ENCODE measurements around the gene ZNF787. TPM values are rescaled to one million over a fixed set of nuclear protein-coding genes. Genes with fewer than 3 reads are reported as not detected.

The ZNF787 gene
- total and polyA plus RNA-seq, 10 of the 15 experiments (the other 5 are each of a cell fraction or from before 2014, with no cell fraction given) = 0.23 to 39.9 (median 4.1) TPM

- intact Hi-C loops (cut with micrococcal nuclease; ENCODE audit: unreplicated experiment) = no loop called here
- H3K27ac ChIP-seq (ENCODE audit: control insufficient read depth, insufficient read depth) = peak overlapping the region; percentile 68
- SMC1A ChIA-PET (ENCODE audit: uncharacterized antibody, unreplicated experiment) = interaction anchor here (1.3 kb wide), 1 partner anchor 45 kb away, joined by 3 read pairs; no protein-coding TSS in a partner anchor
- WGBS (ENCODE audit: insufficient coverage, insufficient replicate concordance, low lambda C conversion rate, missing lambda C conversion rate) = 26% methylated on average over 22 of the region's 24 CpGs
- no peaks in the 10 kb centered on the region for H3K9me3 ChIP-seq (replicated peaks; ENCODE audit: control insufficient read depth, insufficient read depth, low read length)
- DNase-seq (ENCODE audit: low read depth, low spot score) (no peak), FAIRE-seq (peak; percentile 70), ATAC-seq (peak; percentile 94)
- H3K4me3 ChIP-seq = peak overlapping the region; percentile 56; the same call in 1 of the 2 replicates
- CTCF ChIA-PET = no interaction called here
- peaks cover 44% of the 10 kb centered on the region for H3K4me1 ChIP-seq (ENCODE audit: control insufficient read depth, insufficient read depth, low read length)
- no TSS peak for BruUV-seq (replicated peaks)
- peak overlapping the region; percentile 50; the same call in 1 of the 2 replicates for H3K9ac ChIP-seq (ENCODE audit: control insufficient read depth, insufficient read depth, low read length)
- no peak overlapping the region for H2AFZ ChIP-seq (ENCODE audit: control insufficient read depth, low read depth, low read length)
- in situ Hi-C loops (cut with MboI) = no loop called here
- H3K36me3 ChIP-seq (ENCODE audit: control insufficient read depth in 2 of 2, insufficient read depth in 2 of 2, low read length in 1 of 2) = peaks cover 0 to 5% of the 10 kb centered on the region in 2 experiments; a peak in 3 of 4 replicates
- H4K20me1 ChIP-seq (ENCODE audit: control insufficient read depth, insufficient read depth) = no peaks in the 10 kb centered on the region; the same call in 1 of the 2 replicates
- peak overlapping the region; percentile 93 for H3K4me2 ChIP-seq (ENCODE audit: control insufficient read depth, insufficient read depth)
- H3K27me3 ChIP-seq (replicated peaks in 1 of 2; ENCODE audit: control insufficient read depth in 2 of 2, insufficient read depth in 2 of 2, low read length in 1 of 2) = no peaks in the 10 kb centered on the region
- POLR2A ChIA-PET = interaction anchor here (0.8 to 1.3 kb wide), 3 partner anchors 11 to 29 kb away, joined by 3 to 5 read pairs (median 5); partner anchors contain the start of gene ZNF444
- RAD21 ChIA-PET (ENCODE audit: unreplicated experiment) = interaction anchor here (0.7 kb wide), 1 partner anchor 479 kb away, joined by 3 read pairs; no protein-coding TSS in a partner anchor
- peaks cover 79% of the 10 kb centered on the region for H3K79me2 ChIP-seq (ENCODE audit: control insufficient read depth, insufficient read depth, low read length)
- TF ChIP-seq BCLAF1 (IDR thresholded peaks at IDR 0.05) = no peak
- TF ChIP-seq IRF3 (IDR thresholded peaks at IDR 0.05) = peak; percentile 46; the same call in 1 of the 2 replicates
- TF ChIP-seq YY1 (IDR thresholded peaks at IDR 0.05; ENCODE audit: low read depth, low read length) = peak; percentile 34; the same call in 1 of the 2 replicates
- TF ChIP-seq ETV6 (conservative IDR thresholded peaks at IDR 0.05 in 1 of 2, IDR thresholded peaks at IDR 0.05 in 1 of 2; ENCODE audit: borderline replicate concordance in 1 of 2, low read depth in 1 of 2) = no peak
- TF ChIP-seq RAD21 (IDR thresholded peaks at IDR 0.05; ENCODE audit: insufficient read depth, low read depth, low read length) = no peak
- TF ChIP-seq PBX3 (IDR thresholded peaks at IDR 0.05; ENCODE audit: insufficient replicate concordance, low read depth, low read length) = peak; percentile 93
- peak; percentile 47 for TF ChIP-seq SP1 (IDR thresholded peaks at IDR 0.05; ENCODE audit: low read depth, low read length)
- no peak for TF ChIP-seq ZSCAN29 (IDR thresholded peaks at IDR 0.05)
- peak; percentile 75 for TF ChIP-seq DPF2 (IDR thresholded peaks at IDR 0.05)
- 0 out of 2 replicates have a peak, but pooled peaks have one; percentile 6 for TF ChIP-seq TCF12 (IDR thresholded peaks at IDR 0.05; ENCODE audit: low read depth, low read length)
- TF ChIP-seq POLR2A (IDR thresholded peaks at IDR 0.05; ENCODE audit: low read depth, low read length) = peak; percentile 35; the same call in 1 of the 2 replicates
- TF ChIP-seq NBN (IDR thresholded peaks at IDR 0.05) = peak; percentile 63; the same call in 1 of the 2 replicates
- TF ChIP-seq STAT1 (conservative IDR thresholded peaks at IDR 0.05) = no peak
- TF ChIP-seq POU2F2 (IDR thresholded peaks at IDR 0.05; ENCODE audit: borderline replicate concordance, low read depth, low read length) = 0 out of 3 replicates have a peak, but pooled peaks have one; percentile 10
- no peak for TF ChIP-seq PAX8 (IDR thresholded peaks at IDR 0.05)
- TF ChIP-seq PKNOX1 (IDR thresholded peaks at IDR 0.05) = peak; percentile 98
Measured at GRCh38 chr19:56111601-56112312, 9.3 kb downstream of the ZNF787 start.

All from GM12878 (cell line).